HG03439 (cell line): ENCODE measurements around the gene ACKR1.
A peak's percentile ranks its signal among the peaks of the same experiment; 100 is the strongest.

Experiments
- ATAC-seq: cut with Tn5 transposase; IDR thresholded peaks from one replicate; pipeline ENCODE4 v1.9.1; 2021; ENCODE audit warnings: mild to moderate bottlenecking, moderate library complexity; ENCODE audit not compliant: unreplicated experiment

Gene ACKR1

DNA sequence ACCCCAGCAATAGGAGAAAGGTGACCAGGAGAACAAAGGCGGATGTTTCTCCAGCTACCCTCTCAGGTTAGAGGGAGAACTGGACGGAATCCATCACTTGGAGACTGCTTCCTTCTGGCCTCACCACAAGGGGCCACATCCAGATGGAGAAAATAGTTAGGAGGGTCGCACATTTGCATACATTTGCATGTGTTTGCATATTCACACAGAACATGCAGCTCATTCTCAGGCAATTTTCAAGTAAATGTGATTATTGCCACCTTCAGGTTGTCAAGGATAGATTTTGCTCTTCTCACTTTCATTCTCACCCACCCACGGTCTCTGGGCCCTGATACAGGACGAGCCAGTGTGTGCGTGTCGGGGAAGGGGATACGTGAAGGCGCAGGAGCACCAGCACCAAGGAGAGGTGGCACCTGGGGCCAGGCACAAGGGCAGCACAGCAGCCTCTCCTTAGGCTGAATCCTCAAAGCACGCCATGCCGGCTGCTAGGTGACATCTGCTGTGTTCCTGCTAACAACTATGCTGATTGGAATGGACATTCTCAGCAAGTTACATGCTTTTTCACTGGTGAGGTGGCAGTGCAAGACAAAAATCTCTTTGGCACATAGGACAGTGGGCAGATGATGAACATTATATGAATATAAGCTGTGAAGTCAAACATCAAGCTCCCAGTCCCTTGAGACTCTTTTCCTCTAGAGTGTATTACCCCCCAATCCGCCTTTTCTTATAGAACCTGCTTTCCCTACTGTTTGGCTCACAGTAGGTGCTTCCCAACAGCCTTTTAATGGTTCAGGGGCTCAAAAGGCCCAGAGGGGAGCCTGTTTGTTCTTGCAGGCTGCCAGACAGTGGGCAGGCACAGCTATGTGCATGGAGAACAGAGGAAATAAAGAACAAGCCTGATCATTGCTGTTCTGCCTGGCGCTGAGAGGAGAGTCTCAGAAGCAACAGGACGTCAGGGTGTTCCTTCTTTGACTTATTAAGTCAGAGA, 14.3 kb downstream of the ACKR1 start:
- no peak for ATAC-seq

DNA sequence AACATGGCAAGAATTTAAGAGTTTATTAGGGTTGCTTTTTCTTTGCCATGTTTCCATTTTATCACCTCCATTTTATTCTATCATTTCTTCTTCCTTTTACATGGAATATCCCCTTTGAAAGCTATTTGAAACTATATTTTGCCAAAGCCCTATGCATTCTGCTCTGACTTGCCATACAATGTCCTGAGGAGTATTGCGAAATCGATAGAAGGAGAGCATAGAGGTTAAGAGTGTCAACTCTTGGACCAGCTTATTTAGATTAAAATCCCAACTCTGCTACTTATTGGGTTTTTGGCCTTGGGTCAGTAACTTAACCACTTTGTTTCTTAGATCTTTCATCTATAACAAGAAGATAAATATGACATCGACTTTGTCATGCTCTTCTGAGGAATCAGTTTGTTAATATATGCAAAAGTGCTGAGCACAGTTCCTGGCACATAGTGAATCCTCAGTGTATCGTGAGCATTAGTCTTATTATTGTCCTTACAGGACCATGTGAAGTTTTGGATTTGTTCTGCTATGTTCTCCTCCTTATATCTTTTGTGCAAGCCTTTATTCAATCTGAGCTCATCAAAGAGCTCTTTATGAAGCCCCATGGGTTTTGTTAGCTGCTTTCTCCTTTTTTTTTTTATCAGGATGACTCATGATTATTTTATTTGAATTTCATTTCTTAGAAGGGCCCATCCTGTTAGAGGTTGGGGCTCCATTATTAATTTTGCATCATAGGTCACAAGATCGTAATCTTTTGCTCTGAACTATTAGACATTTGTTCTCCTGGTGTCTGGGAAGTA, 17.6 kb downstream of the ACKR1 start:
- no peak for ATAC-seq

DNA sequence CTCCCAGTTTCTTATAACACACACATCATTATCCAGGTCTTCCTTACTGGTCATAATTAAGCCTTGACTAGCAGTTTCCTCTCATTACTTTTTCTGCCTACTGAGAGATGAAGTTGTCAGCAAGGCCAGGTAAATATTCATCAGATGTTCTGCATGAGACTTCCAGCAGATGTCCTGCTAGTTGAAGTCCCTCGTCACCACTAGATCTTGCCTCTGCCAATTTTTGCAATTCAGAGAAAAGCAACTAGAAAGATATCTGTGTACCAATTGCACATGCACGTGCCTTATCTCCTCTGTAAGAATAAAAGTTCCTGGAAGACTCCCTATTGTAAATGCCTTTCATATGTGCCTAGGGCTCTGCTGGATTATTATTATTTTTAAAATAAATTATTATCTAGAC, 18.3 kb downstream of the ACKR1 start:
- ATAC-seq = no peak

DNA sequence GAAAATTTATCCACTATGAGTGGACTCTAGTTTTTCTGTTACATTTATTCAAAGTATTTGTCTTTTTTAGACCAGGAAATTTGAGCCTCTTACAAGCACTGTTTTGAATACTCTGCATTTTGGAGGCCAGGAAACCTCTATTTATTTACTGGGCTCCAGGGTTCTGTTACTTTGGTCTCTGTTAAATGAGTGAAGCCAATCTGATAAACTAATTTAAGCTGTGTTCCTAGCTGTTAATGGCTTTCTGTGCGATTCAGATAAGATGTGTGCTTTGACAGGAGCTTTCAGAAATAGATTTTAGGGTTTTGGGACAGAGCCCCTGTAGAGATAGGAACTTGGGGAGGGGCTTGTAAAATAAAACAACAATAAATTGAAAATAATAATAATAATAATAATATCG, 23.9 kb downstream of the ACKR1 start:
- no peak for ATAC-seq

DNA sequence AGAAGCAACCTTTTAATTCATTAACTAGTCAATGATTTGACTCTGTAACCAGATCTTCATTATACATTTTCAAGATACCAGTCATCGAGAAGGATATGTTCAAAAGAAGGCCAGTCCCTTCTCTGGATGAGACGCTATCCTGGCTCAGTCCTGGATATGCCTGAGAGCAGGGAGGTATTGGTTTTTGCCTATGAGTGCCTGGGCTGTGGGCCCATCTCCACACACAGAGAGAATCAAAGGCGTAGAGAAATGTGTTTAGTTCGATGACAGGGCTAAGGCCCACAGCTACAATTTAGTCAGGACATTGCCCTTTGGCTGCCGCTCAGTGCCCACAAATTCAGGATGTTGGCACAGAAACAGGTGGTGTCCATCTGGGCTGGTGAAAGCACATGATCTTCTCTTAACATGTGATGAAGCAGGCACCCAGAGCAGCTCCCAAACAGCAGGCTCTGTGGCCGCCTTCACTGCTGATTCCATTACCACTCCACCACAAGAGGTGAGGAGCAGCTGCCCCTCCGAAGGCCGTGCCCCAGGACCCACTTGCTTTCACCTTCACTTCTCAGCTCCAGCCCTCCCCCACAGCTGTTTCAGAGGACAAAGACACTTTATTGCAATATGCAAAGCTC, 24.7 kb downstream of the ACKR1 start:
- no peak for ATAC-seq

DNA sequence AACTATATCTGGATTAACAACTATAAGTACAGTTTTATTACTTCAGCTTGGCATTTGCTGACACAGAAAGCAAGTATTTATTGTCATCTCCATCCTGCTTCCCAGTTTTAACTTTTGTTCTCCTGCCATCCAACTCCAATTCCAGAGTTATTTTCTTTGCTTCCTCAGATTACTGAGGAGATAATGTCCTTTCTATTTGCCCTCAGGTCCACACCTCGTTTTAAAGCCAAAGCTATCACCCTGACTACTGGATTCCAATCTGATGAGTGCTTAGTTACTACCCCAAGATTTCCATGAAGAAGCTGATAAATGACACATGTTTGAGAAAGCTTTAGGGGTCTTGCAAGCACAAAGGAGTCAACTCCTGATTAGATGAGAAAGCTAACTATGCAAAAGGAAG, 25.2 kb downstream of the ACKR1 start:
- no peak for ATAC-seq

DNA sequence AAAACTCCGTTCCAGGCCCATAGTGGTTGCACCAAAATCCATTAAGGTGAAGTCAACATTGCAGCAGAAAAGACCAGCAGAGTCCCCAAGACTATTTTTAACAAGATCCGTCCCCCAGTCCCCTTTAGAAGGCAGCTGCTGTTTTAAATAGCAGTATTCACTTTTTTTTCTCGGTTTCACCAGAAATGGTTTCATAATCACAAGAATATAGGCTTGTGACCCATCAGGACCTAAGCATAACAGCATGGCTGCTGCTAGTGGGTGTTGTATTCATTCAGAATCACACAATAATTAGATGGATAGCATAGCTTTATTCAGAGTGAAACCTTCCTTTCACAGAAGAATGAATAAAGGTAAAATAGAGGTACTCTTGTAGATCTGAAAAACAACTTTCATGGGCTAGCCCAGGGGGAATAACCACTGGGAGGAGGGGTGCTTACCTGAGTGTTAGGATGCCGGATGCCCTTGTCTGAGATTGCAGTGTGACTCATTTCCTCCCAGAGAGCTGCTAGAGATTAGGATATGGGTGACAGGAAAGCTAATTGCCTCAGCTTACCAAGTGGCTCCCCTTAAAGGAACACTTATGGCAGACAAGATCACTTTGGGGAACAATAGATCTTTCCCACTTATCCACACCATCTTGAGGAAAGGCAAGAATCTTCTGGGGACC, 35.0 kb downstream of the ACKR1 start:
- ATAC-seq = peak; percentile 89

DNA sequence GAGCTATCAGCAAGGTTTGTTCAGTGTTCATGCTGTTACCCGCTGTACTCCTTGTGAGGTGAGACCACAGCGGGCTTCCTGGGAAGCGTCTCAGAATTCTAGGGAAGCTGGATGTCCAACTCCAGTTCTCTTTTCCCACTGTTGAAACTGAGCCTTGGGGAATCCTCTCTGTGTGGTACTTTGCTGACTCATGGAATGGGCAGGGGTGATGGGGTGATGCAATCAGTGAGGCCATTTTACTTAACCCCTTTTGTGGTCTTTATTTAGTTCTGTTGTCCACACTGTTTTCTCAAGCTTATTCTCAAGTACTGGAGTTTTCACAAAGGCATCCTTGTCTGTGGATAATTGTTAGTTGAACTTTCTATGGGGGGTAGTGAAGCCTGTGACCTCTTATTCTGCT, 42.6 kb downstream of the ACKR1 start:
- ATAC-seq = no peak

DNA sequence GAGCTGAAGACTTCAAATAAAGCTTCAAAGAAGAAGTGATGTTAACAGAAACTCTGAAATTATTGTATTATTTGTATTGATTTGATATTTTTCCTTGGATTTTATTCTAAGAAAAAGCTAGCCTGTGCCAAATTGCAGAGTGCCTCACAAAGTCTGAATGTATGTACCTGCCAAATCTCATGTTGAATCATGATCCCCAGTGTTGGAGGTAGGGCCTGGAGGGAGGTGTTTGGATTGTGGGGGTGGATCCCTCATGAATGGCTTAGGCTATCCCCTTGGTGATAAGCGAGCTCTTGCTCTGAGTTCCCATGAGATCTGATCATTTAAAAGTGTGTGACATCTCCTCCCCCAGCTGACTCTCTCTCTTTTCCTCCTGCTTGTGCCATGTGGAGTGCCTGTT, 43.6 kb downstream of the ACKR1 start:
- no peak for ATAC-seq

DNA sequence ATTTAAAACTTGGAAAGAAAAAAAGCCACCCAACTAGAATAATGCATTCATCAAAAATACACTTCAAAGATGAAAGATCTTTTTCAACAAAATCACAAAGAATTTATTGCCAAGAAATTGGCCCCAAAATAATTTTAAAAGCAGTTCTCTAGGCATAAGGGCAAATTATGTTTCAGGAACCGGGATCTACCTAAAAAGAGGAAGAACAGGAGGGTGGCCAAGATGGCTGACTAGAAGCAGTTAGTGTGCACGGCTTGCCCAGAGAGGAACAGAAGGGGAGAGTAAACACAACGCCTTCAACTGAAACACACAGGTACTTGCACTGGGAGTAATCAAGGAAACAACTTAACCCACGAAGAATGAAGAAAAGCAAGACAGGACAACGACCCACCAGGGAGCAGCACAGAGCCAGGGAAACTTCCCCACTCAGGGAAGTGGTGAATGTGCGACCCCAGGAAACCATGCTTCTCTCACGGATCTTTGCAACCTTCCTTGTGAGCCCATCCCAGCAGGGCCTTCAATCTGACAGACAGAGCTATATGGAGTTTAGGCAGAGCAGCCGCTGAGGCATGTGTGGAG, 46.1 kb downstream of the ACKR1 start:
- ATAC-seq = no peak
